Prostate gland (tissue), 2 donors: ENCODE results near the gene KCNRG. TPM values are rescaled to one million over a fixed set of nuclear protein-coding genes. Genes with fewer than 3 reads are reported as not detected.

Experiments used
- DNase-seq: peaks from one replicate; pipeline ENCODE4 v3.0.0-alpha.2; 2019; ENCODE audit warnings: low spot score
- H3K27ac ChIP-seq, 2 donors: fragments of 200-600 bp; sonication (generic); 2 replicates each; pipeline ENCODE4 v1.5.1; 2017 to 2019
- H3K27me3 ChIP-seq: fragments of 200-600 bp; sonication (generic); replicated peaks from 2 replicates; pipeline ENCODE4 v1.5.1; 2019; ENCODE audit not compliant: insufficient read depth
- H3K36me3 ChIP-seq, 2 donors: fragments of 200-600 bp; sonication (generic); 1 replicate in 1 of 2; 2 replicates in 1 of 2; pipeline versions ENCODE4 v1.5.1 to v1.8.1; 2017 to 2019
- H3K4me1 ChIP-seq: fragments of 200-600 bp; sonication (generic); replicated peaks from 2 replicates; pipeline ENCODE4 v1.5.1; 2019
- H3K4me3 ChIP-seq, 2 donors: fragments of 200-600 bp; sonication (generic); 2 replicates each; pipeline ENCODE4 v1.5.1; 2017 to 2019
- H3K9me3 ChIP-seq: fragments of 200-600 bp; sonication (generic); 2 replicates; pipeline ENCODE4 v1.5.1; 2017
- CTCF ChIP-seq, 4 experiments: fragments of 200-600 bp in 2 of 4; fragments of 450-650 bp in 2 of 4; sonication (generic) in 2 of 4; IDR thresholded peaks; 1 replicate in 3 of 4; 2 replicates in 1 of 4; pipeline ENCODE4 v1.5.1; 2016 to 2019; ENCODE audit warnings: antibody characterized with exemption in 4 of 4, mild to moderate bottlenecking in 2 of 4, moderate library complexity in 2 of 4
- POLR2A ChIP-seq: fragments of 450-650 bp; IDR thresholded peaks from one replicate; pipeline ENCODE4 v1.6.1; 2016; ENCODE audit warnings: antibody characterized with exemption, mild to moderate bottlenecking
- POLR2AphosphoS5 ChIP-seq: sonication (generic); formaldehyde crosslinking; IDR thresholded peaks from one replicate; pipeline ENCODE4 v1.6.1; 2017; ENCODE audit warnings: antibody characterized with exemption
- WGBS: methylation state at CpG from one replicate; pipeline ENCODE4 v1.1.5; 2018; 5-methylcytosine and 5-hydroxymethylcytosine counted together
- intact Hi-C: fragments of 100-400 bp; cut with DNase I; formaldehyde crosslinking; loops from one replicate; pipeline ENCODE4 v1.14.2; 2022
- total RNA-seq, 2 donors: library from RNA; depleted of rRNA; stranded (reverse); fragments of >200 nt; gene quantifications; one replicate each; pipeline ENCODE4 v1.1.0, GENCODE V29; 2016

The KCNRG gene
- total RNA-seq: 1 to 10 TPM; 1.0 to 3.9 TPM

- H3K27me3 ChIP-seq: no peaks in the 10 kb centered on the region
- 42% methylated on average over 5 of the region's 5 CpGs for WGBS
- intact Hi-C loops: no loop called here
- no peaks in the 10 kb centered on the region for H3K36me3 ChIP-seq
- H3K4me3 ChIP-seq: no peak within 1 kb of the TSS
- H3K27ac ChIP-seq: peak within 1 kb of the TSS in 1 of 2 donors; percentile 7
- no peak for TF ChIP-seq CTCF (IDR thresholded peaks at IDR 0.05)
- no peak for TF ChIP-seq POLR2A
- no peak for TF ChIP-seq POLR2AphosphoS5
- H3K9me3 ChIP-seq: no peaks in the 10 kb centered on the region
- no peaks in the 10 kb centered on the region for H3K4me1 ChIP-seq
- DNase-seq: no peak
Measured at GRCh38 chr13:50015258-50015657, at the start of gene KCNRG. KCNRG (plus strand) TSS chr13:50015444; CDS start chr13:50015494, 50 bp downstream.

GRCh38 chr13:49967456-49967855 is 47.8 kb upstream of the KCNRG start:
- Histone ChIP-seq H3K36me3 (no peaks in the 10 kb centered on the region), H3K4me1 (no peaks in the 10 kb centered on the region), H3K9me3 (no peaks in the 10 kb centered on the region), H3K27ac (no peak overlapping the region), H3K27me3 (no peaks in the 10 kb centered on the region), H3K4me3 (no peak overlapping the region)
- 95% methylated on average over 4 of the region's 4 CpGs for WGBS
- intact Hi-C loops: no loop called here
- no peak for DNase-seq
- TF ChIP-seq POLR2AphosphoS5: no peak
- TF ChIP-seq CTCF (IDR thresholded peaks at IDR 0.05): no peak
- TF ChIP-seq POLR2A: no peak

GRCh38 chr13:49972709-49973108 is 42.5 kb upstream of the KCNRG start:
- DNase-seq: no peak
- Histone ChIP-seq H3K27ac (peak overlapping the region; percentile 10 to 25), H3K9me3 (no peaks in the 10 kb centered on the region), H3K4me3 (no peak overlapping the region), H3K27me3 (no peaks in the 10 kb centered on the region), H3K36me3 (no peaks in the 10 kb centered on the region), H3K4me1 (no peaks in the 10 kb centered on the region)
- 83% methylated on average over 4 of the region's 4 CpGs for WGBS
- intact Hi-C loops: loop anchor here (10.0 kb wide), 1 partner anchor 1092 kb away; no protein-coding TSS in a partner anchor
- TF ChIP-seq POLR2A (no peak), CTCF (IDR thresholded peaks at IDR 0.05) (no peak), POLR2AphosphoS5 (no peak)

GRCh38 chr13:49975826-49976225 is 39.4 kb upstream of the KCNRG start:
- DNase-seq: no peak
- Histone ChIP-seq H3K9me3 (no peaks in the 10 kb centered on the region), H3K36me3 (no peaks in the 10 kb centered on the region), H3K27me3 (no peaks in the 10 kb centered on the region), H3K4me3 (no peak overlapping the region), H3K27ac (peak overlapping the region in 1 of 2 donors; percentile 38), H3K4me1 (no peaks in the 10 kb centered on the region)
- intact Hi-C loops: loop anchor here (5.0 to 10.0 kb wide), 3 partner anchors 556 to 1089 kb away; no protein-coding TSS in a partner anchor
- 90% methylated on average over 1 of the region's 1 CpG for WGBS
- TF ChIP-seq POLR2A (no peak), POLR2AphosphoS5 (no peak), CTCF (IDR thresholded peaks at IDR 0.05) (no peak)
